ENCODE results near the gene ZDHHC14.

Gene ZDHHC14

DNA sequence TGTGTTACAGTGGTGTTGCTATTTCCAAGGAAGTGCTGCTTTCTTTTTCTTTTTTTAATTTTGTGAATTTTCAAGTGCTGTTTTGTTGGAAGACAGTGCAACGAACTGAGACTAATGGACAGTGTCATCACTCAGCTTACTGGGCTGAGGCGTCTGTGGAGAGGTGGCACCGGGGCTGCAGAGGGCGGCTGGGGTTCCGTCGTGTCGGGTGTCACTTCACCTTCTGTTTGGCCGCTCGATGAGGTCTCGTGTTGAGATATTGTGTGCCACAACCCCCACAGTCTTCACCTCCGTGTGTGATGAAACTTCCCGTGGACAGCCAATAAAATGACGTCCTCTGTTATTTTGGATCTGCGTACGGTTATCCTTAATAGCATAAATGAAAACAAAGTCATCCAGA, 292.6 kb downstream of the ZDHHC14 start:
- H3K9me3 ChIP-seq (ENCODE audit: insufficient read depth, low read length) = no peaks in the 10 kb centered on the region
- H3K9ac ChIP-seq (ENCODE audit: low read length) = no peak overlapping the region
- no peak for TF ChIP-seq EZH2phosphoT487 (conservative IDR thresholded peaks at IDR 0.05; ENCODE audit: low read length)
- TF ChIP-seq, protein P1, sequence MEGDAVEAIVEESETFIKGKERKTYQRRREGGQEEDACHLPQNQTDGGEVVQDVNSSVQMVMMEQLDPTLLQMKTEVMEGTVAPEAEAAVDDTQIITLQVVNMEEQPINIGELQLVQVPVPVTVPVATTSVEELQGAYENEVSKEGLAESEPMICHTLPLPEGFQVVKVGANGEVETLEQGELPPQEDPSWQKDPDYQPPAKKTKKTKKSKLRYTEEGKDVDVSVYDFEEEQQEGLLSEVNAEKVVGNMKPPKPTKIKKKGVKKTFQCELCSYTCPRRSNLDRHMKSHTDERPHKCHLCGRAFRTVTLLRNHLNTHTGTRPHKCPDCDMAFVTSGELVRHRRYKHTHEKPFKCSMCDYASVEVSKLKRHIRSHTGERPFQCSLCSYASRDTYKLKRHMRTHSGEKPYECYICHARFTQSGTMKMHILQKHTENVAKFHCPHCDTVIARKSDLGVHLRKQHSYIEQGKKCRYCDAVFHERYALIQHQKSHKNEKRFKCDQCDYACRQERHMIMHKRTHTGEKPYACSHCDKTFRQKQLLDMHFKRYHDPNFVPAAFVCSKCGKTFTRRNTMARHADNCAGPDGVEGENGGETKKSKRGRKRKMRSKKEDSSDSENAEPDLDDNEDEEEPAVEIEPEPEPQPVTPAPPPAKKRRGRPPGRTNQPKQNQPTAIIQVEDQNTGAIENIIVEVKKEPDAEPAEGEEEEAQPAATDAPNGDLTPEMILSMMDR (IDR thresholded peaks at IDR 0.05; ENCODE audit: insufficient read depth, low read length, poor library complexity, severe bottlenecking) = no peak
- no peak overlapping the region for H2AFZ ChIP-seq (ENCODE audit: low read depth, low read length, severe bottlenecking)
- H3K4me2 ChIP-seq (ENCODE audit: low read depth, low read length, poor library complexity, severe bottlenecking) = no peak overlapping the region
- no peak overlapping the region for H3K4me3 ChIP-seq (ENCODE audit: insufficient read depth, low read length, poor library complexity, severe bottlenecking)
- H3F3A ChIP-seq (ENCODE audit: insufficient read depth) = no peaks in the 10 kb centered on the region
- no peak overlapping the region for H3K27ac ChIP-seq (ENCODE audit: low read depth, low read length)
- no peaks in the 10 kb centered on the region for H3K36me3 ChIP-seq (ENCODE audit: low read length)
- H3K9me2 ChIP-seq (replicated peaks; ENCODE audit: insufficient read depth, low read length) = no peaks in the 10 kb centered on the region
- H3K79me2 ChIP-seq (ENCODE audit: insufficient read depth, low read length) = no peaks in the 10 kb centered on the region
- no peaks in the 10 kb centered on the region for H4K20me1 ChIP-seq (ENCODE audit: low read depth, low read length)
- no peaks in the 10 kb centered on the region for H3K27me3 ChIP-seq (ENCODE audit: low read length)

DNA sequence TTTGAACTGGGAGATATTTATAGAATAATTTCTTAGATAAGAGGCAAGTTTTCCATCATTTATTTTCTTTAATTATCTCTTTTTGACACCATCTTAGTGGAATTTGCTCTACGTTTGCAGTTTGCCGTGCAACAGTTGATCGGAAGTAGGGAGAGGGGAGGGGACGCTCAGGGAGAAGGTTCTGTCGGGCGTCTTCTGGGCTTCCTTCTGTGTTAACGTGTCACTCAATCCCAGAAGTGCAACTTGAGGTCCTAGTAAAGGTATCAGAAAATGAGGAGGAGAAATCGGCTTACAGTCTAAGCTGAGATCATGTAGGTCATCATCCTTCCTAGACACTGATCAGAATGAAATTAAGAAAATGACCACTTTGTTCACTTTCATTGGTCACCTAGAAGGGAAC, 293.1 kb downstream of the ZDHHC14 start:
- Histone ChIP-seq H3K79me2 (ENCODE audit: insufficient read depth, low read length) (no peaks in the 10 kb centered on the region), H4K20me1 (ENCODE audit: low read depth, low read length) (no peaks in the 10 kb centered on the region), H3K9me2 (replicated peaks; ENCODE audit: insufficient read depth, low read length) (no peaks in the 10 kb centered on the region), H3K27me3 (ENCODE audit: low read length) (no peaks in the 10 kb centered on the region), H3K27ac (ENCODE audit: low read depth, low read length) (no peak overlapping the region), H3K4me3 (ENCODE audit: insufficient read depth, low read length, poor library complexity, severe bottlenecking) (no peak overlapping the region), H3K36me3 (ENCODE audit: low read length) (no peaks in the 10 kb centered on the region), H3F3A (ENCODE audit: insufficient read depth) (no peaks in the 10 kb centered on the region), H3K9me3 (ENCODE audit: insufficient read depth, low read length) (no peaks in the 10 kb centered on the region), H3K9ac (ENCODE audit: low read length) (no peak overlapping the region), H2AFZ (ENCODE audit: low read depth, low read length, severe bottlenecking) (no peak overlapping the region), H3K4me2 (ENCODE audit: low read depth, low read length, poor library complexity, severe bottlenecking) (no peak overlapping the region)
- TF ChIP-seq, protein P1 (IDR thresholded peaks at IDR 0.05; ENCODE audit: insufficient read depth, low read length, poor library complexity, severe bottlenecking) = no peak
- no peak for TF ChIP-seq EZH2phosphoT487 (conservative IDR thresholded peaks at IDR 0.05; ENCODE audit: low read length)

DNA sequence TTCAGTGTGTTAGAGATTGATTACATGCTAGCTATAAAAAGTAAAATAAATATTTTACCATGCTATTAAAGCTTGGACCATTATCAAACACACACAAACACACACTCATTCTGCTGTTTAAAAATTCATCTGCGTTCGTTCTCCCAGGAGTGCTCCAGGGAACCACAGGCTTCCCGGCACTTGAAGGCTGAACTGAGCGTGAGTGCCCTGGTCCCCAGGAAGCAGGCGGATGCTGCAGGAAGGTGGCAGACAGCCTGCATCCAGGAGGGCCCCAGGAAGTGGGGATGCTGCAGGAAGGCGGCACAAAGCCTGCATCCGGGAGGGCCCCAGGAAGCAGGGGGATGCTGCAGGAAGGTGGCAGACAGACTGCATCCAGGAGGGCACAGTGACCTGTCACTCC, 294.8 kb downstream of the ZDHHC14 start:
- no peak overlapping the region for H2AFZ ChIP-seq (ENCODE audit: low read depth, low read length, severe bottlenecking)
- no peak overlapping the region for H3K4me3 ChIP-seq (ENCODE audit: insufficient read depth, low read length, poor library complexity, severe bottlenecking)
- H3K79me2 ChIP-seq (ENCODE audit: insufficient read depth, low read length) = no peaks in the 10 kb centered on the region
- H3K9ac ChIP-seq (ENCODE audit: low read length) = no peak overlapping the region
- no peaks in the 10 kb centered on the region for H3F3A ChIP-seq (ENCODE audit: insufficient read depth)
- no peaks in the 10 kb centered on the region for H3K36me3 ChIP-seq (ENCODE audit: low read length)
- H3K4me2 ChIP-seq (ENCODE audit: low read depth, low read length, poor library complexity, severe bottlenecking) = no peak overlapping the region
- no peaks in the 10 kb centered on the region for H4K20me1 ChIP-seq (ENCODE audit: low read depth, low read length)
- TF ChIP-seq, protein P1 (IDR thresholded peaks at IDR 0.05; ENCODE audit: insufficient read depth, low read length, poor library complexity, severe bottlenecking) = no peak
- no peak for TF ChIP-seq EZH2phosphoT487 (conservative IDR thresholded peaks at IDR 0.05; ENCODE audit: low read length)
- H3K9me2 ChIP-seq (replicated peaks; ENCODE audit: insufficient read depth, low read length) = no peaks in the 10 kb centered on the region
- H3K9me3 ChIP-seq (ENCODE audit: insufficient read depth, low read length) = no peaks in the 10 kb centered on the region
- H3K27ac ChIP-seq (ENCODE audit: low read depth, low read length) = no peak overlapping the region
- H3K27me3 ChIP-seq (ENCODE audit: low read length) = no peaks in the 10 kb centered on the region
